Sigmoid colon (tissue), 4 donors: ENCODE data around the gene KCNB1.

Experiments used
- CTCF ChIP-seq, 4 experiments: fragments of 450-650 bp in 3 of 4; fragments of 200-600 bp in 1 of 4; IDR thresholded peaks; one replicate each; pipeline ENCODE4 v1.5.1; 2016 to 2019; ENCODE audit warnings: antibody characterized with exemption in 4 of 4, mild to moderate bottlenecking in 3 of 4, moderate library complexity in 2 of 4
- EP300 ChIP-seq, 4 donors: sonication (generic); formaldehyde crosslinking; IDR thresholded peaks; one replicate each; pipeline ENCODE4 v1.6.1; 2017; ENCODE audit warnings: antibody characterized with exemption in 4 of 4
- POLR2A ChIP-seq, 2 donors: fragments of 450-650 bp; IDR thresholded peaks; one replicate each; pipeline ENCODE4 v1.6.1; 2016; ENCODE audit warnings: antibody characterized with exemption in 2 of 2, mild to moderate bottlenecking in 2 of 2, moderate library complexity in 2 of 2
- POLR2AphosphoS5 ChIP-seq, 4 donors: sonication (generic); formaldehyde crosslinking; IDR thresholded peaks; one replicate each; pipeline ENCODE4 v1.6.1; 2017; ENCODE audit warnings: antibody characterized with exemption in 4 of 4

- no peak for TF ChIP-seq CTCF (IDR thresholded peaks at IDR 0.05)
- TF ChIP-seq POLR2A (IDR thresholded peaks at IDR 0.05): no peak
- TF ChIP-seq POLR2AphosphoS5 (IDR thresholded peaks at IDR 0.05): no peak
- no peak for TF ChIP-seq EP300 (IDR thresholded peaks at IDR 0.05)
These were observed 92.6 kb downstream of the KCNB1 start for GRCh38 chr20:49389854-49390253.
